K562 (cell line): ENCODE data around the gene ACP4. TPM values are rescaled to one million over a fixed set of nuclear protein-coding genes. Genes with fewer than 3 reads are reported as not detected.

Experiments
- ATAC-seq: fragments of 200-7000 bp; cut with Tn5 transposase; 3 replicates; pipeline ENCODE4 v1.9.1; 2020; ENCODE audit warnings: moderate library complexity
- BruUV-seq: library from RNA; stranded (reverse); fragments of 400-500 nt; replicated peaks from 2 replicates; lab custom pipeline; 2021; lab: Mats Ljungman, UMichigan
- CTCF ChIA-PET: fragments of 300-600 bp; formaldehyde crosslinking; extraction: SDS; loops from one replicate; lab custom pipeline; 2021; ENCODE audit warnings: low intra/inter-chr PET ratio; lab: Yijun Ruan, JAX
- POLR2A ChIA-PET: fragments of 300-600, 350-650 bp; sonication (Branson Sonifier 250); formaldehyde crosslinking; extraction: SDS; loops from one replicate; lab custom pipeline; 2021; ENCODE audit warnings: antibody characterized with exemption, inconsistent platforms; lab: Yijun Ruan, JAX
- DNase-seq, 4 experiments: peaks; one replicate each; pipeline versions ENCODE4 v3.0.0 to v3.0.0-alpha.2; 2011 to 2018; ENCODE audit warnings: low spot score in 3 of 4, mixed read lengths in 3 of 4; ENCODE audit errors: extremely low read depth in 1 of 4
- FAIRE-seq: peaks from 2 replicates; lab custom pipeline; 2011; peaks lifted over from hg19 to GRCh38; lab: Jason Lieb, UNC
- H2AFZ ChIP-seq: 2 replicates; pipeline ENCODE4 v1.6.0; 2011; ENCODE audit warnings: low read depth, low read length, control low read depth, inconsistent platforms
- H3K27ac ChIP-seq: fragments of 200-600 bp; 3 replicates; pipeline ENCODE4 v1.8.0; 2011; ENCODE audit warnings: low read depth, mild to moderate bottlenecking, control low read depth, inconsistent platforms, low read length, moderate library complexity, mixed read lengths; ENCODE audit errors: extremely low read depth
- H3K27me3 ChIP-seq, 2 experiments: fragments of 300-600 bp in 1 of 2; 2 replicates in 1 of 2; 3 replicates in 1 of 2; pipeline versions ENCODE4 v1.6.0 to v1.8.0; 2011; ENCODE audit warnings: inconsistent platforms in 2 of 2, low read length in 2 of 2, mild to moderate bottlenecking in 1 of 2, mixed read lengths in 1 of 2, moderate library complexity in 1 of 2; ENCODE audit not compliant: control insufficient read depth in 2 of 2, insufficient read depth in 2 of 2
- H3K36me3 ChIP-seq: fragments of 300-600 bp; 3 replicates; pipeline ENCODE4 v1.8.0; 2011; ENCODE audit warnings: mild to moderate bottlenecking, low read length, inconsistent platforms; ENCODE audit not compliant: control insufficient read depth, insufficient read depth
- H3K4me1 ChIP-seq, 2 experiments: fragments of 200-600 bp in 1 of 2; replicated peaks in 1 of 2; 2 replicates in 1 of 2; 3 replicates in 1 of 2; pipeline versions ENCODE4 v1.5.1 to v1.8.0; 2011; ENCODE audit warnings: inconsistent platforms in 2 of 2, low read length in 2 of 2, mild to moderate bottlenecking in 1 of 2, mixed read lengths in 1 of 2, moderate library complexity in 1 of 2; ENCODE audit not compliant: control insufficient read depth in 2 of 2, insufficient read depth in 2 of 2
- H3K4me2 ChIP-seq: 2 replicates; pipeline ENCODE4 v1.6.1; 2011; ENCODE audit warnings: low read length, control low read depth, inconsistent platforms, mixed read lengths; ENCODE audit not compliant: insufficient read depth
- H3K4me3 ChIP-seq: fragments of 200-600 bp; sonication (generic), shearing (Covaris generic); 2 replicates; pipeline ENCODE4 v1.5.1; 2016; ENCODE audit warnings: control low read depth, inconsistent platforms
- H3K79me2 ChIP-seq: fragments of 200-600 bp; 3 replicates; pipeline ENCODE4 v1.8.0; 2011; ENCODE audit warnings: low read length, inconsistent platforms; ENCODE audit not compliant: control insufficient read depth, insufficient read depth
- H3K9ac ChIP-seq, 2 experiments: 2 replicates each; pipeline versions ENCODE4 v1.6.0 to v1.6.1; 2011; ENCODE audit warnings: low read depth in 2 of 2, low read length in 2 of 2, control low read depth in 1 of 2, inconsistent platforms in 1 of 2, mild to moderate bottlenecking in 1 of 2, mixed read lengths in 1 of 2; ENCODE audit not compliant: insufficient read depth in 1 of 2
- H3K9me1 ChIP-seq: one replicate; pipeline ENCODE4 v1.6.0; 2011; ENCODE audit warnings: inconsistent platforms, mild to moderate bottlenecking, low read length, moderate library complexity; ENCODE audit not compliant: control insufficient read depth, insufficient read depth
- H3K9me3 ChIP-seq: replicated peaks from 2 replicates; pipeline ENCODE4 v1.5.1; 2011; ENCODE audit warnings: low read depth, low read length, inconsistent platforms; ENCODE audit not compliant: control insufficient read depth, insufficient read depth
- H4K20me1 ChIP-seq: replicated peaks from 2 replicates; pipeline ENCODE4 v1.6.1; 2011; ENCODE audit warnings: low read length, inconsistent platforms, mixed read lengths; ENCODE audit not compliant: control insufficient read depth, insufficient read depth
- AFF1 ChIP-seq, 2 experiments: fragments of 450-650 bp; IDR thresholded peaks; 2 replicates each; pipeline ENCODE4 v1.6.1; 2018; ENCODE audit warnings: mild to moderate bottlenecking in 2 of 2, low read depth in 1 of 2; ENCODE audit not compliant: partially characterized antibody in 2 of 2
- BCOR ChIP-seq: fragments of 450-650 bp; IDR thresholded peaks from 2 replicates; pipeline ENCODE4 v1.6.1; 2016
- JUND ChIP-seq, 2 experiments: IDR thresholded peaks; 2 replicates in 1 of 2; 3 replicates in 1 of 2; pipeline ENCODE4 v1.6.1; 2011; ENCODE audit warnings: borderline replicate concordance in 2 of 2, low read depth in 2 of 2, low read length in 2 of 2, improper control_type of control experiment in 1 of 2, missing biosample characterization in 1 of 2, missing genetic modification characterization in 1 of 2, missing genetic modification reagents in 1 of 2
- KDM1A ChIP-seq, 2 experiments: fragments of 450-650 bp; IDR thresholded peaks; 2 replicates each; pipeline ENCODE4 v1.6.1; 2016; ENCODE audit warnings: mild to moderate bottlenecking in 2 of 2
- MAFF ChIP-seq: IDR thresholded peaks from 2 replicates; pipeline ENCODE4 v1.6.1; 2012; ENCODE audit warnings: low read length, improper control_type of control experiment
- PTTG1 ChIP-seq: fragments of 450-650 bp; IDR thresholded peaks from 2 replicates; pipeline ENCODE4 v1.6.1; 2016; ENCODE audit warnings: low read depth, mild to moderate bottlenecking, missing genetic modification characterization, missing compliant biosample characterization
- RBM25 ChIP-seq: fragments of 200-400 bp; formaldehyde crosslinking; IDR thresholded peaks from 2 replicates; pipeline ENCODE4 v1.6.1; 2018; ENCODE audit warnings: low read length, low read depth, moderate library complexity; ENCODE audit not compliant: severe bottlenecking
- SMARCA5 ChIP-seq: fragments of 450-650 bp; IDR thresholded peaks from 2 replicates; pipeline ENCODE4 v1.6.1; 2016
- SREBF1 ChIP-seq: fragments of 150-350 bp; IDR thresholded peaks from 2 replicates; pipeline ENCODE4 v1.6.1; 2014; ENCODE audit warnings: antibody characterized with exemption, low read depth, low read length, borderline replicate concordance
- TAF15 ChIP-seq: fragments of 200-400 bp; formaldehyde crosslinking; IDR thresholded peaks from 2 replicates; pipeline ENCODE4 v1.6.1; 2017; ENCODE audit warnings: mild to moderate bottlenecking, low read depth, low read length, moderate library complexity
- TRIM24 ChIP-seq, 2 experiments: fragments of 450-650 bp; IDR thresholded peaks; 2 replicates each; pipeline ENCODE4 v1.6.1; 2016
- WGBS: fragments of 100-300 bp; shearing (Covaris generic); methylation state at CpG from one replicate; pipeline ENCODE4 v1.1.6; 2016; ENCODE audit warnings: low coverage, mixed read lengths; ENCODE audit not compliant: insufficient coverage; ENCODE audit errors: missing lambda C conversion rate; 5-methylcytosine and 5-hydroxymethylcytosine counted together
- in situ Hi-C: fragments of 300-500 bp; cut with MboI; formaldehyde crosslinking; loops from 4 replicates; pipeline ENCODE4 v1.15.0; 2018; ENCODE audit warnings: inconsistent platforms, mixed read lengths
- intact Hi-C: fragments of 100-400 bp; cut with micrococcal nuclease; formaldehyde crosslinking; loops from 2 replicates; pipeline ENCODE4 v1.14.2; 2022
- polyA plus RNA-seq, 8 experiments: library from polyadenylated mRNA; depleted of rRNA in 4 of 8; stranded (reverse) in 5 of 8; unstranded in 3 of 8; fragments of >200 nt; fragmentation: Nextera tagmentation in 2 of 8; fragmentation: Illumina TruSeq in 1 of 8; extraction: Ambion mirVana in 2 of 8; extraction: Trizol in 1 of 8; gene quantifications; 2 replicates each; pipeline versions ENCODE4 v1.2.1 to v1.2.3, GENCODE V29; 2011 to 2014; ENCODE audit warnings: inconsistent platforms in 1 of 8, missing spikeins in 1 of 8
- total RNA-seq, 7 experiments: library from RNA; depleted of rRNA in 6 of 7; stranded (reverse); fragments of >200 nt in 6 of 7; fragmentation: Illumina TruSeq in 2 of 7; extraction: Trizol in 2 of 7; gene quantifications; 2 replicates each; pipeline versions ENCODE4 v1.2.1 to v1.2.3, GENCODE V29; 2011 to 2021; ENCODE audit warnings: low replicate concordance in 1 of 7
- TF ChIP-seq, protein P1 (sequence below): fragments of 250-450 bp; sonication (Bioruptor Pico); IDR thresholded peaks from 2 replicates; pipeline ENCODE4 v1.8.0; 2021; ENCODE audit warnings: moderate library complexity, mild to moderate bottlenecking, inconsistent platforms
- TF ChIP-seq, protein P2 (sequence below): fragments of 450-650 bp; conservative IDR thresholded peaks from 2 replicates; pipeline ENCODE4 v1.6.1; 2016; ENCODE audit warnings: missing genetic modification characterization, low read depth, mild to moderate bottlenecking, control low read depth, missing compliant biosample characterization

The ACP4 gene
- total and polyA plus RNA-seq, 9 of the 15 experiments (the other 6 are each of a cell fraction or from before 2014, with no cell fraction given): not detected

DNA sequence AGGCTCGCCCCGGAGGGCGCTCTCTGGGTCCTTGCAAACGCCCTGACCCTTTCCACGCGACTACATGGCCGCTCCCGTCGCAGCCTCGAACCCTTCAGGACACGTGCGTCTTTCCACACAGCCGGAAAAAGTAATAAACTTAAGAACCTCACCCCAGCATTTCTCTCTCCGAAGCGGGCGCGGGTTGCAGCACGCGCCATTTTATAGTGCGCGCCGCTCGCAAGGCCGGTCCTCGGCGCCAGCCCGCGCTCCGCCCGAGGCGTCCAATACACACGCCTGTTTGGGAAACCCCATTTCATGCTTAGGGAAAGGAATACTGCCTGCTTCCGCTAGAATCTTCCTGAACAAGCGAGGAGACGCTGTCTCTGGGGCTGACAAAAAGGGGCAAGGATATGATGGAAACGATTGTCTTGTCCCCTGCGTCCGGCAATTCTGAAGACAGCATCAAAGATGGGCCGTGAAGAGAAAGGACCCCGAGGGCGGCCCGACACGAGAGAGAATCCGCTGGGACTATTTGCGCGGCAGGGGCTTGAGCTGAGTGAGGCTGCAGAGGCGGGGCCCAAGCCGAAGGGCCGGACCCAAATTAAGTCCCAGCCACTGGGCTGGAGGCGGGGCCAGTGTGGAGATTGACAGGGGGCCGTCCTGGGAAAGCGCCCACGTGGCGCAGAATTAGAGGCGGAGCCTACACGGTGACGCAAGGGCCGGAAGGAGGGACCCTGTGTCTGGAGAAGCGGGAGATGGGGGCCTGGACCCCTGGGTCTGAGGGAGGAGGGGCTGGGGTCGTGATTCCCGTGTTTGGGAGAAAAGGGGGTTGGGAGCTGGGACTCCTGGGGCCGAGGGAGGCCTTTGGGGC lies 14.4 kb downstream of the ACP4 start (continued):
- TF ChIP-seq PTTG1 (tag): no peak
- TF ChIP-seq, protein P1, sequence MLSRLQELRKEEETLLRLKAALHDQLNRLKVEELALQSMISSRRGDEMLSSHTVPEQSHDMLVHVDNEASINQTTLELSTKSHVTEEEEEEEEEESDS: no peak
- TF ChIP-seq MAFF: no peak
- TF ChIP-seq, protein P2, sequence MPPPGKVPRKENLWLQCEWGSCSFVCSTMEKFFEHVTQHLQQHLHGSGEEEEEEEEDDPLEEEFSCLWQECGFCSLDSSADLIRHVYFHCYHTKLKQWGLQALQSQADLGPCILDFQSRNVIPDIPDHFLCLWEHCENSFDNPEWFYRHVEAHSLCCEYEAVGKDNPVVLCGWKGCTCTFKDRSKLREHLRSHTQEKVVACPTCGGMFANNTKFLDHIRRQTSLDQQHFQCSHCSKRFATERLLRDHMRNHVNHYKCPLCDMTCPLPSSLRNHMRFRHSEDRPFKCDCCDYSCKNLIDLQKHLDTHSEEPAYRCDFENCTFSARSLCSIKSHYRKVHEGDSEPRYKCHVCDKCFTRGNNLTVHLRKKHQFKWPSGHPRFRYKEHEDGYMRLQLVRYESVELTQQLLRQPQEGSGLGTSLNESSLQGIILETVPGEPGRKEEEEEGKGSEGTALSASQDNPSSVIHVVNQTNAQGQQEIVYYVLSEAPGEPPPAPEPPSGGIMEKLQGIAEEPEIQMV (tag): no peak
- no peak for TF ChIP-seq TAF15
- no peak; a peak in 1 of 4 replicates for TF ChIP-seq TRIM24 (IDR thresholded peaks at IDR 0.05)

DNA sequence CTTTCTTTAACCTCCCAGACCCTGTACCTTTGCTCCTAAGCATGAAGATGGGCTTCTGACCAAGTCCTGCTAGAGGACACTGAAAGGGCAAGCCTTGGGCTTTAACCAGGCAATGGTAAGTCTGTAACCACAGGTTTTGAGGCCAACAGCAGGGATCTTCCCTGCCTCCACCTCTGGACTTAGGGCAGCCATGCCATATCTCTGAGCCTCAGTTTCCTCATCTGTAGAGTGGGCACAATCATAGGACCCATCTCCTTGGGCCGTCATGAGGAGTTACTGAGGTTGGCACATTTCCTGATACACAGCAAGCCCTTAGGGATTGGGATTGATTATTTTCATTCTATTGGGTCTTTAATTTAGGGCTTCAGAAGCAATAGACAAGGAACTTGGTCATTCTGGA lies 18.6 kb downstream of the ACP4 start:
- H3K9me1 ChIP-seq: no peaks in the 10 kb centered on the region
- 6% methylated on average over 1 of the region's 1 CpG for WGBS
- H4K20me1 ChIP-seq: 0 out of 2 replicates have a peak, but pooled peaks cover under 1% of the 10 kb centered on the region
- peak; percentile 81 for TF ChIP-seq BCOR
- peak; percentile 15 to 32; a peak in 1 of 4 replicates for TF ChIP-seq KDM1A (IDR thresholded peaks at IDR 0.05)
- TF ChIP-seq SMARCA5: peak; percentile 16; the same call in 1 of the 2 replicates
- TF ChIP-seq AFF1 (IDR thresholded peaks at IDR 0.05; ENCODE audit: low read depth in 1 of 2, partially characterized antibody in 2 of 2): no peak
- no peak for TF ChIP-seq SREBF1
- TF ChIP-seq RBM25: peak; percentile 90
- TF ChIP-seq JUND (IDR thresholded peaks at IDR 0.05; ENCODE audit: borderline replicate concordance, low read depth, low read length): no peak
- no peak for TF ChIP-seq JUND (tag; IDR thresholded peaks at IDR 0.05; ENCODE audit: borderline replicate concordance, low read depth, low read length)
- H3K79me2 ChIP-seq: peaks cover 10% of the 10 kb centered on the region
- BruUV-seq: no TSS peak
- peaks cover 0 to 4% of the 10 kb centered on the region in 2 experiments; a peak in 1 of 5 replicates for H3K4me1 ChIP-seq
- ATAC-seq (no peak), DNase-seq (no peak), FAIRE-seq (no peak)
- POLR2A ChIA-PET: interaction anchor here (1.1 kb wide), 1 partner anchor 12 kb away, joined by 3 read pairs; no protein-coding TSS in a partner anchor
- no peak overlapping the region for H3K4me3 ChIP-seq
- H2AFZ ChIP-seq: no peak overlapping the region
- CTCF ChIA-PET: interaction anchor here (0.7 kb wide), 1 partner anchor 15 kb away, joined by 3 read pairs; the partner anchor contains the start of gene KLK1
- intact Hi-C loops: no loop called here
- H3K27me3 ChIP-seq: peaks cover 0 to 11% of the 10 kb centered on the region in 2 experiments; a peak in 2 of 5 replicates
- H3K36me3 ChIP-seq: peaks cover 1% of the 10 kb centered on the region; the same call in 1 of the 3 replicates
- no peak overlapping the region for H3K9ac ChIP-seq
- no peaks in the 10 kb centered on the region for H3K9me3 ChIP-seq
- H3K27ac ChIP-seq: no peak overlapping the region
- in situ Hi-C loops: no loop called here
- H3K4me2 ChIP-seq: no peak overlapping the region
